ENCODE results near the gene SLC44A5.

Gene SLC44A5

GRCh38 chr1:75174031-75174760 lies 436.7 kb downstream of the SLC44A5 start:
- H3K36me3 ChIP-seq (replicated peaks; ENCODE audit: low read depth, low read length), result no peaks in the 10 kb centered on the region
- no peaks in the 10 kb centered on the region for H3K79me2 ChIP-seq (ENCODE audit: low read length)
- no peak overlapping the region for H2AFZ ChIP-seq (ENCODE audit: low read depth, low read length)
- H3K9ac ChIP-seq (ENCODE audit: low read length), result no peak overlapping the region
- H3K4me2 ChIP-seq (ENCODE audit: low read length), result no peak overlapping the region
- H3K27me3 ChIP-seq (ENCODE audit: low read depth, low read length), result no peaks in the 10 kb centered on the region
- H3K27ac ChIP-seq (ENCODE audit: low read length), result no peak overlapping the region
- no peak overlapping the region for H3K4me3 ChIP-seq (ENCODE audit: low read length)
- no peaks in the 10 kb centered on the region for H3K4me1 ChIP-seq (ENCODE audit: low read length)
- no peak for TF ChIP-seq EZH2phosphoT487 (IDR thresholded peaks at IDR 0.05; ENCODE audit: low read depth)
- no peaks in the 10 kb centered on the region for H3K9me3 ChIP-seq (ENCODE audit: insufficient read depth, low read length)
- H4K20me1 ChIP-seq (ENCODE audit: insufficient read depth, low read length), result no peaks in the 10 kb centered on the region

- Histone ChIP-seq H3K27ac (ENCODE audit: low read length) (no peak overlapping the region), H4K20me1 (ENCODE audit: insufficient read depth, low read length) (no peaks in the 10 kb centered on the region), H3K4me1 (ENCODE audit: low read length) (no peaks in the 10 kb centered on the region), H3K27me3 (ENCODE audit: low read depth, low read length) (peaks cover 5% of the 10 kb centered on the region), H3K9me3 (ENCODE audit: insufficient read depth, low read length) (no peaks in the 10 kb centered on the region), H2AFZ (ENCODE audit: low read depth, low read length) (no peak overlapping the region), H3K36me3 (replicated peaks; ENCODE audit: low read depth, low read length) (no peaks in the 10 kb centered on the region), H3K9ac (ENCODE audit: low read length) (no peak overlapping the region), H3K4me3 (ENCODE audit: low read length) (no peak overlapping the region), H3K79me2 (ENCODE audit: low read length) (no peaks in the 10 kb centered on the region), H3K4me2 (ENCODE audit: low read length) (no peak overlapping the region)
- no peak for TF ChIP-seq EZH2phosphoT487 (IDR thresholded peaks at IDR 0.05; ENCODE audit: low read depth)
- TF ChIP-seq CTCF (IDR thresholded peaks at IDR 0.05; ENCODE audit: low read depth, low read length), result no peak
Measured at GRCh38 chr1:75172556-75172955, 438.4 kb downstream of the SLC44A5 start.

- Histone ChIP-seq H2AFZ (ENCODE audit: low read depth, low read length) (no peak overlapping the region), H3K79me2 (ENCODE audit: low read length) (no peaks in the 10 kb centered on the region), H3K27me3 (ENCODE audit: low read depth, low read length) (peaks cover 12% of the 10 kb centered on the region), H3K9me3 (ENCODE audit: insufficient read depth, low read length) (no peaks in the 10 kb centered on the region), H3K36me3 (replicated peaks; ENCODE audit: low read depth, low read length) (no peaks in the 10 kb centered on the region), H3K9ac (ENCODE audit: low read length) (no peak overlapping the region), H3K4me1 (ENCODE audit: low read length) (no peaks in the 10 kb centered on the region), H3K4me3 (ENCODE audit: low read length) (no peak overlapping the region), H3K27ac (ENCODE audit: low read length) (no peak overlapping the region), H4K20me1 (ENCODE audit: insufficient read depth, low read length) (no peaks in the 10 kb centered on the region), H3K4me2 (ENCODE audit: low read length) (no peak overlapping the region)
- no peak for TF ChIP-seq CTCF (IDR thresholded peaks at IDR 0.05; ENCODE audit: low read depth, low read length)
- TF ChIP-seq EZH2phosphoT487 (IDR thresholded peaks at IDR 0.05; ENCODE audit: low read depth), result no peak
Measured at GRCh38 chr1:75171876-75172275, 439.0 kb downstream of the SLC44A5 start.

GRCh38 chr1:75170981-75171380 lies 439.9 kb downstream of the SLC44A5 start:
- H3K79me2 ChIP-seq (ENCODE audit: low read length), result no peaks in the 10 kb centered on the region
- no peaks in the 10 kb centered on the region for H4K20me1 ChIP-seq (ENCODE audit: insufficient read depth, low read length)
- H2AFZ ChIP-seq (ENCODE audit: low read depth, low read length), result no peak overlapping the region
- peaks cover 21% of the 10 kb centered on the region for H3K27me3 ChIP-seq (ENCODE audit: low read depth, low read length)
- no peaks in the 10 kb centered on the region for H3K9me3 ChIP-seq (ENCODE audit: insufficient read depth, low read length)
- H3K36me3 ChIP-seq (replicated peaks; ENCODE audit: low read depth, low read length), result no peaks in the 10 kb centered on the region
- TF ChIP-seq EZH2phosphoT487 (IDR thresholded peaks at IDR 0.05; ENCODE audit: low read depth) (no peak), CTCF (IDR thresholded peaks at IDR 0.05; ENCODE audit: low read depth, low read length) (no peak)
- H3K4me1 ChIP-seq (ENCODE audit: low read length), result peaks cover 6% of the 10 kb centered on the region
- no peak overlapping the region for H3K4me3 ChIP-seq (ENCODE audit: low read length)
- no peak overlapping the region for H3K9ac ChIP-seq (ENCODE audit: low read length)
- no peak overlapping the region for H3K27ac ChIP-seq (ENCODE audit: low read length)
- H3K4me2 ChIP-seq (ENCODE audit: low read length), result no peak overlapping the region
